ENCODE data around the gene UBE2G1. TPM values are rescaled to one million over a fixed set of nuclear protein-coding genes. Genes with fewer than 3 reads are reported as not detected.
A peak's percentile ranks its signal among the peaks of the same experiment; 100 is the strongest.

UBE2G1 gene
- total RNA-seq, 1 experiment from 2014 or later = 65.1 TPM

GRCh38 chr17:4235372-4236279 is 130.8 kb downstream of the UBE2G1 start:
- H3K27ac Mint-ChIP-seq (ENCODE audit: low read depth, unreplicated experiment) = no peak overlapping the region
- H3K9me3 Mint-ChIP-seq (ENCODE audit: unreplicated experiment) = no peaks in the 10 kb centered on the region
- POLR2A ChIA-PET = interaction anchor here (0.7 to 1.0 kb wide), 2 partner anchors 12 to 14 kb away, joined by 3 read pairs; no protein-coding TSS in a partner anchor
- BruUV-seq (replicated peaks) = no TSS peak
- intact Hi-C loops (cut with micrococcal nuclease) = no loop called here
- no peak overlapping the region for H3K4me3 Mint-ChIP-seq (ENCODE audit: unreplicated experiment)
- H3K4me1 Mint-ChIP-seq (ENCODE audit: insufficient read depth, unreplicated experiment) = peaks cover 23% of the 10 kb centered on the region
- H3K27me3 Mint-ChIP-seq (ENCODE audit: insufficient read depth, unreplicated experiment) = no peaks in the 10 kb centered on the region
- H3K36me3 Mint-ChIP-seq (ENCODE audit: insufficient read depth, unreplicated experiment) = peaks cover 65% of the 10 kb centered on the region
- TF ChIP-seq CTCF (IDR thresholded peaks at IDR 0.05; ENCODE audit: unreplicated experiment) = no peak
- no peak for DNase-seq (ENCODE audit: unreplicated experiment)
- CTCF ChIA-PET = interaction anchor here (0.6 to 1.3 kb wide), 4 partner anchors 12 to 329 kb away, joined by 3 to 7 read pairs (median 4); no protein-coding TSS in a partner anchor

DNA sequence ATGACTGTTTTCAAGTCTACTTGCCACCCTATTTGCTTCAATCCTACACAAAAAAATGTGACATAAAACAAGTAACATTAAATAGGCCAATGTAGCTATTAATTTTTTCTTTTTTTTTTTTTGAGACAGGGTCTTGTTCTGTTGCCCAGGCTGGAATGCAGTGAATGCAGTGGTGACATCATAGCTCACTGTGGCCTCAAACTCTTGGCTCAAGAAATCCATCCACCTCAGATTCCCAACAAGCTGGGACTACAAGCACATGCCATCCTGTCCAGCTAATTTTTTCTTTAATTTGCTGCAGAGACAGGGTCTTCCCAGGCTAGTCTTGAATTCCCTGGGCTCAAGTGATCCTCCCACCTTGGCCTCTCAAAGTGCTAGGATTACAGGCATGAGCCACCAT is 132.1 kb downstream of the UBE2G1 start:
- H3K27me3 Mint-ChIP-seq (ENCODE audit: insufficient read depth, unreplicated experiment) = no peaks in the 10 kb centered on the region
- intact Hi-C loops (cut with micrococcal nuclease) = no loop called here
- no TSS peak for BruUV-seq (replicated peaks)
- DNase-seq (ENCODE audit: unreplicated experiment) = no peak
- H3K4me1 Mint-ChIP-seq (ENCODE audit: insufficient read depth, unreplicated experiment) = peaks cover 32% of the 10 kb centered on the region
- H3K4me3 Mint-ChIP-seq (ENCODE audit: unreplicated experiment) = no peak overlapping the region
- no peaks in the 10 kb centered on the region for H3K9me3 Mint-ChIP-seq (ENCODE audit: unreplicated experiment)
- ChIA-PET CTCF (interaction anchor here (0.8 to 1.7 kb wide), 3 partner anchors 14 to 19 kb away, joined by 3 to 7 read pairs (median 6); no protein-coding TSS in a partner anchor), POLR2A (interaction anchor here (1.0 to 2.9 kb wide), 3 partner anchors 11 to 132 kb away, joined by 3 to 14 read pairs (median 7); partner anchors contain the start of gene UBE2G1)
- peaks cover 57% of the 10 kb centered on the region for H3K36me3 Mint-ChIP-seq (ENCODE audit: insufficient read depth, unreplicated experiment)
- TF ChIP-seq CTCF (IDR thresholded peaks at IDR 0.05; ENCODE audit: unreplicated experiment) = no peak
- H3K27ac Mint-ChIP-seq (ENCODE audit: low read depth, unreplicated experiment) = no peak overlapping the region

DNA sequence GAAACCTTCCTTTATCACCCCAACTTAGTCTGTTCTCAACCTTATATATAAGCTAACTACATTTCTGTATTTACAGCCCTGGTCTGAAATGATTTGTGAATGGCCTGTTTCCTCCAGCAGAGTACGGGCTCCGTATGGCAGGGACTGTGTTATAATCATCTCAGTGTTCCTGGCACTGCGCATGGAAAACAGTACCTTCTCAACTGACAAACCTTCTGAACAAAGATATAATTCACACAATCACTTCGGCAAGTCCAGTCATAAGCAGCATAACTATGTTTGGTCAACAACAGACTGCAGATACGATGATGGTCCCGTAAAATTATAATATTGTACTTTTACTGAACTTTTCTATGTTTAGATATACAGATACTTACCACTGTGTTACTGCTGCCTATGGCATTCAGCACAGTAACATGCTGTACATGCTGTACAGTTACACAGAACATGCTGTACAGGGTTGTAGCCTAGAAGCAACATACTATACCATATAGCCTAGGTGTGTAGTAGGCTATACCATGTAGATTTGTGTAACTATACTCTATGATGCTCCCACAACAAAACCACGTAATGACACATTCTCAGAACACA is 132.7 kb downstream of the UBE2G1 start:
- no peak overlapping the region for H3K4me3 Mint-ChIP-seq (ENCODE audit: unreplicated experiment)
- DNase-seq (ENCODE audit: unreplicated experiment) = no peak
- intact Hi-C loops (cut with micrococcal nuclease) = no loop called here
- no peak for TF ChIP-seq CTCF (IDR thresholded peaks at IDR 0.05; ENCODE audit: unreplicated experiment)
- peak overlapping the region; percentile 58 for H3K27ac Mint-ChIP-seq (ENCODE audit: low read depth, unreplicated experiment)
- ChIA-PET POLR2A (interaction anchor here (1.2 to 2.9 kb wide), 5 partner anchors 10 to 133 kb away, joined by 3 to 19 read pairs (median 7); partner anchors contain the start of genes ANKFY1 and UBE2G1), CTCF (interaction anchor here (1.2 to 1.7 kb wide), 2 partner anchors 14 to 18 kb away, joined by 6 to 7 read pairs; no protein-coding TSS in a partner anchor)
- H3K4me1 Mint-ChIP-seq (ENCODE audit: insufficient read depth, unreplicated experiment) = peaks cover 32% of the 10 kb centered on the region
- H3K27me3 Mint-ChIP-seq (ENCODE audit: insufficient read depth, unreplicated experiment) = no peaks in the 10 kb centered on the region
- peaks cover 51% of the 10 kb centered on the region for H3K36me3 Mint-ChIP-seq (ENCODE audit: insufficient read depth, unreplicated experiment)
- BruUV-seq (replicated peaks) = no TSS peak
- H3K9me3 Mint-ChIP-seq (ENCODE audit: unreplicated experiment) = no peaks in the 10 kb centered on the region
